PC-3 (cell line): ENCODE measurements around the gene EMID1. TPM values are rescaled to one million over a fixed set of nuclear protein-coding genes. Genes with fewer than 3 reads are reported as not detected.

Experiments used
- ATAC-seq: fragments of 200-7000 bp; cut with Tn5 transposase; 2 replicates; pipeline ENCODE4 v1.9.1; 2020; ENCODE audit warnings: mild to moderate bottlenecking, moderate library complexity
- BruUV-seq: library from RNA; stranded (reverse); fragments of 400-500 nt; replicated peaks from 2 replicates; lab custom pipeline; 2021; lab: Mats Ljungman, UMichigan
- CTCF ChIA-PET: fragments of 300-600 bp; sonication (Branson Sonifier 250); formaldehyde crosslinking; loops from one replicate; lab custom pipeline; 2022; ENCODE audit warnings: antibody characterized with exemption; lab: Charles Lee
- POLR2A ChIA-PET: fragments of 300-600 bp; sonication (Branson Sonifier 250); formaldehyde crosslinking; loops from one replicate; lab custom pipeline; 2022; ENCODE audit warnings: antibody characterized with exemption; ENCODE audit not compliant: unreplicated experiment; lab: Charles Lee
- DNase-seq: peaks from one replicate; pipeline ENCODE4 v3.0.0-alpha.2; 2015
- H2AFZ ChIP-seq: fragments of 300-600 bp; sonication (generic); 2 replicates; pipeline ENCODE4 v1.6.0; 2016; ENCODE audit warnings: antibody characterized with exemption, low read length
- H3F3A ChIP-seq: fragments of 300-600 bp; sonication (generic); one replicate; pipeline ENCODE4 v1.6.0; 2017; ENCODE audit warnings: antibody characterized with exemption, low read length, control low read depth, mild to moderate bottlenecking; ENCODE audit not compliant: unreplicated experiment
- H3K27ac ChIP-seq: fragments of 300-600 bp; sonication (generic); 2 replicates; pipeline ENCODE4 v1.5.1; 2016; ENCODE audit warnings: mild to moderate bottlenecking, low read length
- H3K27me3 ChIP-seq: fragments of 300-600 bp; sonication (generic); 2 replicates; pipeline ENCODE4 v1.6.1; 2016; ENCODE audit warnings: low read length, mixed read lengths
- H3K36me3 ChIP-seq: fragments of 300-600 bp; sonication (generic); 2 replicates; pipeline ENCODE4 v1.6.1; 2016; ENCODE audit warnings: low read depth, mixed run types, low read length, mixed read lengths
- H3K4me1 ChIP-seq: fragments of 300-600 bp; sonication (generic); 2 replicates; pipeline ENCODE4 v1.5.1; 2016; ENCODE audit warnings: low read length; ENCODE audit not compliant: insufficient read depth
- H3K4me2 ChIP-seq: fragments of 300-600 bp; sonication (generic); 2 replicates; pipeline ENCODE4 v1.6.0; 2016; ENCODE audit warnings: low read length
- H3K4me3 ChIP-seq: fragments of 300-600 bp; sonication (generic); 2 replicates; pipeline ENCODE4 v1.5.1; 2016; ENCODE audit warnings: mild to moderate bottlenecking, low read length, mixed read lengths
- H3K79me2 ChIP-seq: fragments of 300-600 bp; sonication (generic); 2 replicates; pipeline ENCODE4 v1.6.1; 2017; ENCODE audit warnings: low read length, mixed read lengths
- H3K9ac ChIP-seq: fragments of 300-600 bp; sonication (generic); 2 replicates; pipeline ENCODE4 v1.6.0; 2016; ENCODE audit warnings: mild to moderate bottlenecking, low read length
- H3K9me2 ChIP-seq: fragments of 300-600 bp; sonication (generic); replicated peaks from 2 replicates; pipeline ENCODE4 v1.6.1; 2016; ENCODE audit warnings: mixed run types, low read length, mixed read lengths
- H3K9me3 ChIP-seq: fragments of 300-600 bp; sonication (generic); 2 replicates; pipeline ENCODE4 v1.6.1; 2016; ENCODE audit warnings: low read length, mixed read lengths
- H4K20me1 ChIP-seq: fragments of 300-600 bp; sonication (generic); 2 replicates; pipeline ENCODE4 v1.6.1; 2016; ENCODE audit warnings: low read length, mixed read lengths
- CTCF ChIP-seq: fragments of 300-600 bp; sonication (generic); conservative IDR thresholded peaks from 2 replicates; pipeline ENCODE4 v1.5.1; 2017; ENCODE audit warnings: antibody characterized with exemption, low read depth, mild to moderate bottlenecking, low read length
- EZH2 ChIP-seq: fragments of 300-600 bp; sonication (generic); IDR thresholded peaks from one replicate; pipeline ENCODE4 v1.6.1; 2017; ENCODE audit warnings: antibody characterized with exemption, mild to moderate bottlenecking, low read length; ENCODE audit not compliant: unreplicated experiment
- EZH2phosphoT487 ChIP-seq: fragments of 300-600 bp; sonication (generic); IDR thresholded peaks from 2 replicates; pipeline ENCODE4 v1.6.1; 2018; ENCODE audit warnings: mild to moderate bottlenecking, antibody characterized with exemption, low read length, borderline replicate concordance
- intact Hi-C: fragments of 100-400 bp; cut with micrococcal nuclease; formaldehyde crosslinking; loops from 2 replicates; pipeline ENCODE4 v1.9.0; 2023
- total RNA-seq: library from RNA; depleted of rRNA; stranded (reverse); fragments of >200 nt; gene quantifications from 2 replicates; pipeline ENCODE4 v1.2.3, GENCODE V29; 2014

Gene EMID1
- total RNA-seq, 1 experiment from 2014 or later, result 1.2 TPM

- Histone ChIP-seq H3K9me3 (no peaks in the 10 kb centered on the region), H3K4me1 (peaks cover 10% of the 10 kb centered on the region; the same call in 1 of the 2 replicates), H3K4me3 (no peak overlapping the region), H2AFZ (no peak overlapping the region), H3K27me3 (no peaks in the 10 kb centered on the region), H3K9me2 (no peaks in the 10 kb centered on the region), H4K20me1 (peaks cover 1% of the 10 kb centered on the region), H3K79me2 (peaks cover 30% of the 10 kb centered on the region), H3F3A (no peaks in the 10 kb centered on the region), H3K36me3 (no peaks in the 10 kb centered on the region; the same call in 1 of the 2 replicates), H3K27ac (no peak overlapping the region), H3K9ac (no peak overlapping the region), H3K4me2 (no peak overlapping the region)
- no TSS peak for BruUV-seq
- intact Hi-C loops, result no loop called here
- ChIA-PET POLR2A (no interaction called here), CTCF (no interaction called here)
- TF ChIP-seq CTCF, result no peak
- no peak for TF ChIP-seq EZH2phosphoT487
- TF ChIP-seq EZH2, result no peak
- ATAC-seq, result no peak
- DNase-seq, result no peak
Observed at GRCh38 chr22:29263791-29264276, 58.1 kb downstream of the EMID1 start.

GRCh38 chr22:29265305-29265704, 59.6 kb downstream of the EMID1 start:
- ChIA-PET POLR2A (no interaction called here), CTCF (no interaction called here)
- no peak overlapping the region for H2AFZ ChIP-seq
- no peaks in the 10 kb centered on the region; the same call in 1 of the 2 replicates for H3K36me3 ChIP-seq
- ATAC-seq (no peak), DNase-seq (no peak)
- H3K4me3 ChIP-seq, result no peak overlapping the region
- TF ChIP-seq EZH2 (no peak), EZH2phosphoT487 (no peak), CTCF (no peak)
- no peaks in the 10 kb centered on the region for H3K9me2 ChIP-seq
- H3K9me3 ChIP-seq, result no peaks in the 10 kb centered on the region
- H3K9ac ChIP-seq, result no peak overlapping the region
- no peaks in the 10 kb centered on the region for H3K27me3 ChIP-seq
- BruUV-seq, result no TSS peak
- no peaks in the 10 kb centered on the region for H3F3A ChIP-seq
- intact Hi-C loops, result no loop called here
- H3K4me2 ChIP-seq, result no peak overlapping the region
- H3K79me2 ChIP-seq, result peaks cover 45% of the 10 kb centered on the region
- peaks cover 16% of the 10 kb centered on the region for H4K20me1 ChIP-seq
- no peak overlapping the region for H3K27ac ChIP-seq
- peaks cover 14% of the 10 kb centered on the region; the same call in 1 of the 2 replicates for H3K4me1 ChIP-seq

GRCh38 chr22:29265929-29266328, 60.2 kb downstream of the EMID1 start:
- ATAC-seq (no peak), DNase-seq (no peak)
- Histone ChIP-seq H3K36me3 (peaks cover 3% of the 10 kb centered on the region; the same call in 1 of the 2 replicates), H3K9ac (no peak overlapping the region), H3K79me2 (peaks cover 51% of the 10 kb centered on the region), H3K9me2 (no peaks in the 10 kb centered on the region), H3K4me3 (peak overlapping the region; percentile 99; the same call in 1 of the 2 replicates), H2AFZ (no peak overlapping the region), H3K4me2 (peak overlapping the region; percentile 85), H3K9me3 (no peaks in the 10 kb centered on the region), H4K20me1 (peaks cover 22% of the 10 kb centered on the region), H3F3A (no peaks in the 10 kb centered on the region), H3K4me1 (peaks cover 19% of the 10 kb centered on the region), H3K27me3 (no peaks in the 10 kb centered on the region), H3K27ac (no peak overlapping the region)
- no TSS peak for BruUV-seq
- no peak for TF ChIP-seq EZH2
- TF ChIP-seq EZH2phosphoT487, result no peak
- intact Hi-C loops, result no loop called here
- ChIA-PET POLR2A (no interaction called here), CTCF (no interaction called here)
